Measurements from ENCODE around the gene FAM193A.

- TF ChIP-seq PATZ1 (CRISPR knock-in tag; IDR thresholded peaks at IDR 0.05; ENCODE audit: borderline replicate concordance), result no peak
- TF ChIP-seq, protein P1, sequence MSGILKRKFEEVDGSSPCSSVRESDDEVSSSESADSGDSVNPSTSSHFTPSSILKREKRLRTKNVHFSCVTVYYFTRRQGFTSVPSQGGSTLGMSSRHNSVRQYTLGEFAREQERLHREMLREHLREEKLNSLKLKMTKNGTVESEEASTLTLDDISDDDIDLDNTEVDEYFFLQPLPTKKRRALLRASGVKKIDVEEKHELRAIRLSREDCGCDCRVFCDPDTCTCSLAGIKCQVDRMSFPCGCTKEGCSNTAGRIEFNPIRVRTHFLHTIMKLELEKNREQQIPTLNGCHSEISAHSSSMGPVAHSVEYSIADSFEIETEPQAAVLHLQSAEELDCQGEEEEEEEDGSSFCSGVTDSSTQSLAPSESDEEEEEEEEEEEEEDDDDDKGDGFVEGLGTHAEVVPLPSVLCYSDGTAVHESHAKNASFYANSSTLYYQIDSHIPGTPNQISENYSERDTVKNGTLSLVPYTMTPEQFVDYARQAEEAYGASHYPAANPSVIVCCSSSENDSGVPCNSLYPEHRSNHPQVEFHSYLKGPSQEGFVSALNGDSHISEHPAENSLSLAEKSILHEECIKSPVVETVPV (CRISPR knock-in tag; IDR thresholded peaks at IDR 0.05), result no peak
- TF ChIP-seq ISL1 (CRISPR knock-in tag; IDR thresholded peaks at IDR 0.05), result no peak
- no peak for TF ChIP-seq BACH2 (CRISPR knock-in tag; IDR thresholded peaks at IDR 0.05; ENCODE audit: borderline replicate concordance)
- no peak for TF ChIP-seq ZNF565 (CRISPR knock-in tag; conservative IDR thresholded peaks at IDR 0.05; ENCODE audit: low read depth)
- TF ChIP-seq ZFP3 (CRISPR knock-in tag; IDR thresholded peaks at IDR 0.05), result no peak
- no peak for TF ChIP-seq RARB (CRISPR knock-in tag; IDR thresholded peaks at IDR 0.05)
These were observed 71.4 kb downstream of the FAM193A start for GRCh38 chr4:2607822-2608221.
